GM18909 (cell line): ENCODE measurements around the gene HSPA1L.
A peak's percentile ranks its signal among the peaks of the same experiment; 100 is the strongest.

Experiments
- ATAC-seq: cut with Tn5 transposase; IDR thresholded peaks from one replicate; pipeline ENCODE4 v1.9.1; 2021; ENCODE audit warnings: mild to moderate bottlenecking; ENCODE audit not compliant: unreplicated experiment, poor library complexity

The HSPA1L gene

DNA sequence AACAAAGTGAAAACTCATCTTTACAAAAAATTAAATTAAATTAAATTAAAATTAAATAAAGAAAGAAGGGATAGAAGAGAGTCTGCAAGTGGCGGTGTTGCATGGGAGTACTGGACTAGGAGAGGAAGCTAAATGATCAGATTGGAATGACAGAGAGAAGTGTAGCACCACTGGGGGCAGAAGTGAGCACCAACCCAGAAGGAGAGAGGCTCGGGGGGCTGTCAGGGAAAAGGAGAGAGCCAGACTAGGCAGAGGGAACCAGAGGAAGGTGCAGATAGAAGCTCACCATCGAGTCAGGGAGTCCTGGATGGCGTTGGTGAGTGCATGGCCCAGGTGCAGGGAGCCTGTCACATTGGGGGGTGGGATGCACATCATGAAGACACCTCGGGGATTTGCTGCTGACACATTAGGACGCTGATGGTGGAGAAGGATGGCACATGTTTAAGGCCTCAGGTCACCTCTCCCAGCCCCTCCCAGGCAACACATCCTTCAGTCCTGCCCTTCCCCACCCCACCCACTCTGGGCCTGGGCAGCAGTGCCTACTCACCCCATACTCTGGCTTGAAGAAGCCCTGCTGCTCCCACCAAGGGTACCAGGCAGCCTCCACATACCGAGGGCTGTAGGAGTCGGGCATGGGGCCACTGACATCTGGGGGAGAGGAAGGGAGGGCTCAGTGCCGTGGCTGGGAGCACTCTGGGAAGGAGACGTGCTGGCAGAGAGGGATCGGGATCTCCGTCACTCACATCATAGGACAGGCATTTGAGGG is 23.6 kb downstream of the HSPA1L start:
- ATAC-seq, result no peak

DNA sequence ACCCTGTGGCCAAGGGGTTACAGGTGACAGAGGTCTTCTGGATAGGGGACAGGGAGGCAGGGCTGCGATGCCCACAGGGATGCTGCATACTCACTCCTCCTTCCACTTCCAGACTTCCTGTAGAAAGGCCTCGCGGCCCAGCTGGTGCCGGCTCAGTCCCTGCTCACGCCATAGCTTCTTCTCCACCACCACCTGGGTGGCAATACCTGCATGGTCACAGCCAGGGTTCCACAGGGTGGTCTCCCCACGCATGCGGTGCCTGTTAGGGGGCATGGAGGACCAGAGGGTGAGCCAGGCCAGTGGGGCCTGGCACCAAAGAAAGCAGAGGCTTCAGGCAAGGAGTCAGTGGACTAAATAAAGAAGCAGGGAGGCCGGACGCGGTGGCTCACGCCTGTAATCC is 29.6 kb downstream of the HSPA1L start:
- no peak for ATAC-seq

DNA sequence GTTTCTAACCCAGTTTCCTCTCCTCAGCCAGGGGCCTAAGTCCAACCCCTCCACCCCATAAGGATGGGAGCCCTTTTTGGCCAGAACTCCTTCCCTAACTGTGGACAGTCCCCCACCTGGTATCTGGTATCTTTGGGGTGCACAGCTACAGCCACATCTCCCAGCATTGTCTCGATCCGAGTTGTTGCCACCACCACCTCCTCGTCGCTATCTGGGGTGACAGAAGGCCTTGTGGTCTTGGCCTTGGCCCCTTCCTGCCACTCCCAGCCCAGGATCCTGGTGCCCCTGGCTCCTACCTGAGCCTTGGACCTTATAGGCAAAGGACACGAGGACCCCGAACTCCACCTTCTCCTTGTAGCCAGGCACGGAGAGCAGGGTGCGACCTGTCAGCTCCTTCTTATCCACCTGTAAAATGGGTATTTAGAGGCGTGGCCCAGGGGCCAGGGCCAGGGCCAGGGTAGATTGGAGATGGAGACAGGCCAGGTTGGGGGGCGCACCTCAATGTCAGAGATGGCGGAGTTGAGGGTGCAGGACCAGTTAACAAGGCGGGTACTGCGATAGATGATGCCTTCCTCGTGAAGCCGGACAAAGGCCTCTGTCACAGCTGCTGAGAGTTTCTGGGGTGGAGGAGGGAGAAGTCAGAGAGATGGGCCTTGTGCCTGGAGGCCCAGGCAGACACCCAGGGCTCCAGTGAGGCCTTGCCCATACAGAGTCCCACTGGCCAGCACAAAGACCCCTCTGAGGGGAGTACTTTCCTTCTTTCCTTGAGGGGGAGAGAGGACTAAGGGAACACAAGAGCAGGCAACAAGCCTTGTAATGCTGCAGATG is 30.8 kb downstream of the HSPA1L start:
- ATAC-seq, result no peak

DNA sequence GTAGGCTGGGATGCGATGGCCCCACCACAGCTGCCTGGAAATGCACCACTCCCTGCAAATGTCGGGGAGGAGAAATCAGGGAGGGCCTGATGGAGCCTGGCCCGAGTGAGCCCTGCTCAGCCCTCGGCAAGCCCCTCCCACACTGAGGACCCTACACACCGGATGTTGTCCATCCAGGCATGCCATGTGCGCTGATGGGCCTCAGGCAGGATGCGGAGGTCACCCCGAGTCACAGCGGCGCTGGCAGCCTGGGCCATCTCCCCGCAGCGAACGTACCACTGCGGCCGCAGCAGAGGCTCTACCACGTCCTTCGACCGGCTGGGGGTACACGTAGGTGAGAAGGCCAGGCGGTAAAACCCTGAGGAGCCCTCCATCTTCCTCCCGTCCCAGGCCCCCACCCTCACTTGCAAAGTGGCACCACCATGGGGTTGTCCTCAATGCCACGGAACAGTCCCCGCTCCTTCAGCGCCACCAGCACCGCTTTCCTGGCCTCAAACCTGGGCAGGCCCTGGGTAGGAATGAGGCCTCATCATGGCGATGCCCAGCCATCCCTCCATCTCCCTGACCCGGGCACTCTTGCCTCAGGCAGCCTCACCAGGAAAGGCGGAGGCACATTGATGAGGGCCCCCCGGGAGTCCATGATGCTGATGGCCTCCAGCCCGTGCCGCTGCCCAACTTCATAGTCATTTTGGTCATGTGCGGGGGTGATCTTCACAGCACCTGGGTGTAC is 32.8 kb downstream of the HSPA1L start:
- ATAC-seq, result no peak

DNA sequence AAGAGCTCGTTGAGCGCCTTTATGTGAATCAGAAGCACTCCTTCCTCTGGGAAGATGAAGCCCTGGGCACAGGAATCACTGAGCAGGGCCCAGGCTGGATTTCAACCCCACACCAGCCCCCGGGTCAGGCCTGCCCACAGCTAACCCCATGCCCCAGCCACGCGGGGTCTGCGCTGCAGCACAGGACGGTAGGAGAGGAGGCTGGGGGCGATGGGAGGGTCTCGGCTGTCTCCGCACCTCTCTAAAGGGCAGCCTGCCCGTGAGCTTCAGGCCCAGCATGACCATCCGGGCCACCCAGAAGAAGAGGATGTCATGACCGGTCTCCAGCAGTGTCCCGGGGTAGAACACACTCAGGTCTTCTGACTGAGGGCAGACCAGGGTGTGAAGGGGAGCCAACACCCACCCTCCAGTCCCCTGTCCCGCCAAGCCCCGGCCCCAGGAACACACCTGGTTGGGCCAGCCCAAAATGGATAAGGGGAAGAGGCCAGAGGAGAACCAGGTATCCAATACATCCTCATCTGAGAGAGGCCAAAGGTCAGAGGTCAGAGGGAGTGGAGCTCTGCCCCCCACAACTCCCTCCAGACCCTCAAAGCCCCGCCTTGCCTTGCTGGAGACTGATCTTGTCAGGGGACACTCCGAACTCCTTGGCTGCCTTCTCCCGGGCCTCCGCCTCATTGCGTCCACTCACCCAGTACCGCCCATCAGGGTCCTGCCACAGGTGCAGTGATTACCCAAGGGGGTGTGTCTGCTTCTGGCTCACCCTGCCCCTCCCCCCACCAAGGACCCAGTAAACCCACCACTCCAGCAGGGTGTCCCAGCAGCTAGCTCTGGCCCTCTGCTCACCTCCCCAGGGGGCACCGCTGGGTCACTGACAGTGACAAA is 33.6 kb downstream of the HSPA1L start:
- ATAC-seq, result no peak

DNA sequence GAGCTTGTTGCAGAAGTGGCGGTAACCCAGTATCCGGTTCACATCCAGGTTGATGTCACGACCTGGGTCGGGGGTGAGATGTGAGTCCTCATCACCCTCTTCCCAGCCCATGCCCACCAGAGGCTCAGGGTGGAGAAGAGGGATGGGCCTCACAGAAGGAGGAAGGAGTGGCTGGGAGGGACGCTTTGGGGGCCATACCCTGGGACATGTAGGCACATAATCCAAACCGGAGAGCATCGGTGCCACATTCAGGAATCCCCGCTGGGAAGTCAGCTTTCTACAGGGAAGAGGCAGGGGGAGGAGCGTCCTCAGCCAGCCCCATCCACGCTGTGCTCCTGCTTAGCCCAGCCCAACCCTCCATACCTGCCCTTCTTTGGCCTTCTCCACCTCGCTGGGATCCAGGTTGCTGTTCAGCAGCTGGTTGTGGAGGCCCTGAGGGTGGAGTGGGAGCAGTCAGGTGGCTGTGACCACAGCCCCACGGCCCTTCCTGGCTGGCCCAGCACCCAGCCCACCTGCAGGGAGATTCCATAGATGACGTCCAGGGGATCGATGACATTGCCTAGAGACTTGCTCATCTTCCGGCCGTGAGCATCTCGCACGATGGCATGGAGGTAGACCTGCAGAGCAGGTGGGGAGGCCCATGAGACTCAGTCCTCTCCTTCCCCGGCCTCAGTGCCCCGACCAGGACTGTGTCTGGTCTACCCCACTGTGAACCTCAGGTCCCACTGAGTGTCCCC is 34.4 kb downstream of the HSPA1L start:
- no peak for ATAC-seq

DNA sequence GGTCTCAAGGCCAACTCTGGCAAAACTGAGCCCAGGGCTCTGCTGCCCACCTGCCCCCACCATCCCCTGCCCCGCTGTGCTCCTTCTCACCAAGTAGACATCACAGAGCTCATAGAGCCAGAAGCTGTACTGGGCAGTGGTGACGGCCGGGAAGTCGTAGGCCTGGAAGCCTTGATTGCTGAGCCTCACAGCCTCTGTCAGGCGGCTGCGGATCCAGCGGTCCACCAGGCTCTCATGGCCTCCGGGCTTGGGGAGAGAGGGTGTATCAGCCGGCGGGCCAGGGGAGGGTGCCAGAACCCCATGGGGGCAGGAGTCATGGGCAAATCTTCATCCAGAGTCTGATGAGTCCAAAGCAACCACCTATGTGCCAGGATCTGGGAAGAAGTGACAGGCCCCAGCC is 35.2 kb downstream of the HSPA1L start:
- ATAC-seq, result no peak

DNA sequence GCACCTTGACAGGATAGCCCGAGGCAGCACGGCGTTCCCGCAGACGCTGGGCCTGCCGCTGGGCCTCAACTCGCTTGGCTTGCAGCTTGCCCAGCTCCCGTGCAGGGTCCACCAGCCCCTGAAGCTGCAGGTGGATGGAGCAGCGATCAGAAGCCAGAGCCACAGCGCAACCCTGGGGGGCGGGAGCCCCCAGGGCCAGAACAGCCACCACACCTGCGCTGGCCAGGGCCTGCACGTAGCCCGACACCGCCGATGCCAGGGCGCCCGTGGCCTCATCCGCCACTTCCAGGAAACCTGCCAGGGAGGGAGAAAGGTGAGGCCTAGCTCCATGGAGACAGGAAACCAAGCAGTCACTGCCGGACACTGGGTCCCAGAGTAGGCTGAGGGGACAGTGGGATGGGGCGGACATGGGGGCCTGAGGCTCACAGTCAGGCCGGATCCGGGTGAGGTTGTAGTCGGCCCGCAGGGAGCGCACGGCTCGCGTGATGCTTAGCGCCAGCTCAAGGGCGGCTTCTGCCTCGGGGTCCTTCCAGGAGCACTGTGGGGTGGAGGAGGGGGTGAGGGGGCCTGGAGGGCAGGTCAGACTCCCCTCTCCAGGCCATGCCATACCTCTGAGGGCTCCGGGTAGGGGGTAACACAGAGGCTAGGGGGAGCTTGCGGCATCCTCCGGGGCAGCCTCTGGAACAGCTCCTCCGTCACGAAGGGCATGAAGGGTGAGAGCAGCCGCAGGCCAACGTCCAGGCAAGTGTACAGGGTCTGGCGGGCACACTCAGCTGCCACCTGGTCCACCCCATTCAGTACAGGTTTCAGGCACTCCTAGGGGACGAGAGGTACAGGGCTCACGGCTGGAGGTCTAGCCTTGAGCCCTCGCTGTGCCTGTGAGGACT is 35.8 kb downstream of the HSPA1L start:
- ATAC-seq, result no peak

DNA sequence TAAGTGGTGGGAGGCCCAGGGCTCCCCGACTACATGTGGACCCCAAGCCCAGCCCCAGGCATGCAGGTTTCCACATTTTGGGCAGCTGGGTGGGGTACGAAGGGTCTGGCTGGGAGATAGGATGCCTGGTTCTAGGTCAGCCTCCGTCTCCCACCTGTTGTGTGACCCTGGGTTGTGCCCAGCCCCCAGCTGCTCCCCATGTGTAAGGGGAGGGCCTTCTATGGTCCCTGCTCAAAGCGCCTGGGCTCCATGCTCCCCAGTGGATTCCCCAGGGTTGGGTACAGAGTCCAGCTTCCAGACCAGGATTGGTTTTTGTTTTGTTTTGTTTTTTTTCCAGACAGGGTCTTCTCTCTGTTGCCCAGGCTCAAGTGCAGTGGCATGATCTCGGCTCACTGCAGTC is 36.9 kb downstream of the HSPA1L start:
- ATAC-seq, result no peak

DNA sequence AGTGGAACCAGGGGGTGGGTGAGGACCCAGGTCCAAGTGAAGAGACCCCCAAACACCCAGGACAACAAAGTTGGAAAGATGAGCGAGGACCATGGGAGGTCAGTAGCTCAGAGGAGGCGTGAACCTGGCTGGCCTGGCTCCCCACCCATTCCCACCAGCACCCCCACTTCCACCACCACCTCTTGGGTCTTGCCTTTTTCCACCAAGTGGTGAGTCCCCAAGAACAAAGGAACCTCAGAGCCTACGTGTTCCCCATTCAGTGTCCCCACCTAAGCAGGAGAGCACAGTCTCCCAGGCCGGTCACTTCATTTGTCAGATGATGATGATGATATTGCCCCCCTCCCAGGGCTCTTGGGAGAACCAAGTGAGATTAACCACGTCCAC is 37.4 kb downstream of the HSPA1L start:
- no peak for ATAC-seq

DNA sequence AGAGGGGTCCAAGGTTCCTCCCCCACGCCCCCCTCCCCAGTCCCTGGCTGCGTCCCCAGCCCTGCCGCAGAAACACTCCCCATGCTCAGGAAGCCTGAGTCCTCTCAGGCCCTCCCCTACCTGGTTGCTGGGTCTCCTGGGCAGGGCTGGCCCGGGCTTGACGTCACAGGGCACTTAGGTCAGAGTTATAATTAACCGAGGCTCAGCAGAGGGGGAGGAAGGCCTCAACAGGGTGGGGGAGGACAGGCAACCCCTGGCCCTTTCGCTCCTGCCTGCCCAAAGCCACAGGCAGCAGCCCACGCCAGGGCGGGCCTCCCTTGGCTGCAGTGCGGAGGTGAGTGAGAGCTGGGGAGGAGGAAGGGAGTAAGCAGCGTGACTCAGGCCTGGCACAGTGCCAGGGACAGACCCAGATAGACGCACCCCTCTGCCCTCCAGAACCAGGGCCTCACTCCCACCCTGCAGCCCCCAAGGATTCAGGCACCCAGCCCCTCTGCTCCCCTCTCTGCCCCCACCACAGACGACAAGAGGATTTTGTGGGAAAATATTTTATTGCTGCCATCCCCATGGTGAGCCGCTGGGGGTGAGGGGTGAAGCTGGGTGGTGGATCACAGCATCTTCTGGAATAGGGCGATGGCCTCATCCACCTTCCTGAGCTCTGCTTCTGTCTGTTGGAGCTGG is 38.0 kb downstream of the HSPA1L start, which contains the start of gene VWA7:
Gene VWA7, minus strand, starts transcription at position 340 of the 678 bp plus-strand sequence. CDS start 549 bp downstream, outside the sequence.
- ATAC-seq, result peak; percentile 74

DNA sequence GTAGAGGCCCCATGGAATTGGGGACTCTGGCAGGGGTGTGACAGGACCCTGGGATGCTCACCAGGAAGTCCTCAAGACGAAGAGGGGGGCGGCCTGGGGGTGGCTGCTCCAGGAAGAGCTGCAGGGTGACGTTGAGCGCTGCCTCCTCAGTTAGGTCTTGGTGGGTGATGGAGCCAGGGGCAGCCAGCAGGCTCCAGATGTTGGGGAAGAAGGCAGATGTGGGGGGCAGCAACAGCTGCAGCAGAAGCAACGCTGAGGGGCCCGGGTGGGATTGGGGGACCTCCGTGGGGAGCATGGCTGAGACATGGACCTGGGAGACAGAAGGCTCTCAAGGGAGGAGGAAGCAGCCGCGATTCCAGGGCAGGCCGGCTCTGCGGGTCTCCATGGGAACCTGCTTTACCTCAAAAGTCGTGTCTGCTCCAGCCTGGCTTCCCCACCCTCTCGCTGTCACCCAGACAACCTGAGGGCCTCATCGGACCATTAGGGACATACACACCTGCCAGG is 38.5 kb downstream of the HSPA1L start:
- no peak for ATAC-seq

DNA sequence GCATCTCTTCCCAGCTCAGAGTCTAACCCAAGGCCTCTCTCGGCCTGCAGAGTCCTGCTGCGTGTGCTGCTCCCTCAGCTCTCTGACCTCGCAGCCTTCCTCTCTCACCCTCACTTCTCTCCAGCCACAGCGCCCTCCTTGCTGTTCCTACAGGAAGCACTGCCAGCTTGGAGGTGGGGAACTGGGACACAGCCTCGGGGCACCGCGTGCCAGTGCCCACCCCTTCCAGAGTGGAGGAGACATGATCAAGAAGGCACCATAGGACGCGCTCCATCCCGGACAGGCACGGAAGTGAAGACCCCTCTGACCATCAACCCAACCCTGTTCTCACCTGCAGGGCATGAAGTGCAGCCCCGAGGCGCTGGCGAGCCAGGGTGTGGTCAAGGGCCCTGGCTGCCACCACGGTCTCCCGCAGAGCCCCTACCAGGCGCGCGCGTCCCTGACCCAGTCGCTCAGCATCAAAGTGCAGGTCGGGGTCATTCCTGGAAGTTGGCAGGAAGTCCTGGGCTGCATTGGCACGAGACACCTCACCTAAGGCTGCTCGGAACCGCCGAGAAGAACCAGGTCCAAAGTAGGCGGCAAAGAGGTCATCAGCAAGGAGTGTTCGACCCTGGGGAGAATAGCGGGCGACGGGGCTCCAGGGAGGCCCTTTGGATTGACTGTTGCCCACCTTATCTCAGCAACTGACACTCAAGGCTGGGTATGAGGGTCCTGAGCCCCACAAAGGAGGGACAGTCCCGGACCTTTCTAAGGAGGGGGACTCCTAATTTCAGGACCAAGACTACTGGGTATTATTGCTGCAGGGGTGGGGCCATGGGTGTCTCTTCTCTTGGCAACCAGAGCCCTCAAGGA is 39.2 kb downstream of the HSPA1L start:
- no peak for ATAC-seq

DNA sequence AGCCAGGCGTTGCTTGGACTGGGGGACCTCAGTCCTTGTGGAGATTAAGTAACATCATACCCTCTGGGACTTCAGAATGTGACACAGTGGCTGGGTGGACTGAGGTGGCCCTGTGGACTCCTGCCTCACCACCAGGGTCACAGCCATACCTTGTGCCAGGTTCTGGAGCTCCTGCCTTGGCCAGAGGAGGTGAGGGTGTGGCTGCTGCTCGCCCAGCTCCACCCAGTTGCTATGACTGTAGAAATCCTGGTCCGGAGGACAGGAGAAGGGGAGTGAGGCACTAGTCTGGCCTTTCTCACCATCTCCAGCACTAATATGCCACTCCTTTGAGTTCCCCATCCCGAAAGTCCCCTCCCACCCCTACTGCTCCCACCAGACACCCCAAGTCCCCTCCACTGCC is 39.9 kb downstream of the HSPA1L start:
- no peak for ATAC-seq

DNA sequence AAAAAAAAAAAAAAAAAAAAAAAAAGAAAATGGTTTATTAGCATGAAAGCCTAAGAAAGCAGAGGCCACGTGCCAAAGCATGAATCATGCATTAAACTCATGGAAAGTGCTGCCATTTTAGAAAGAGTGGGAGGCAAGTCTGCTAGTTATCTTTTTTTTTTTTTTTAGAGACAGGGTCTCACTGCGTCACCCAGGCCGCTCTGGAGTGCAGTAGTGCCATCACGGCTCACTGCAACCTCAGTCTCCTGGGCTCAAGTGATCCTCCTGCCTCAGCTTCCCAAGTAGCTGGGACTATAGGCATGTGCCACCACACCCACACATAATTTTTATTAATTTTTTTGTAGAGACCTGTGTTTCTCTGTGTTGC is 43.1 kb downstream of the HSPA1L start:
- ATAC-seq, result no peak

DNA sequence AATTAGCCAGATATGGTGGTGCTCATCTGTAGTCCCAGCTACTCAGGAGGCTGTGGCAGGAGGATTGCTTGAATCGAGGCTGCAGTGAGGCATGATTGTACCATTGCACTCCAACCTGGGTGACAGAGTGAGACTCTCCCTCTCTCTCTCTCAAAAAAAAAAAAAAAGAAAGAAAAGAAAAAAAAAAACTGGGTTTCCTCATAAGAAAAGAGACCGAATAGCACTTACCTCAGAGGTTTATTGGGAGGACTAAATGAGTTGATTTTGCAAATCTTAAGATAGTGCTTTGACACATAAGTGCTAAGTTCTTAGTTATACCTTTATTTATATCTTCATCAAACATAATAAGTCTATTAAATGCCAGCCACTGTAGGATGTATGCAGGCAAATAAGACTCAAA is 44.2 kb downstream of the HSPA1L start:
- ATAC-seq, result no peak
